GM12878 (cell line): ENCODE data around the gene PIGL. TPM values are rescaled to one million over a fixed set of nuclear protein-coding genes. Genes with fewer than 3 reads are reported as not detected.

Experiments
- ATAC-seq: fragments of 200-7000 bp; cut with Tn5 transposase; 3 replicates; pipeline ENCODE4 v1.9.1; 2020; ENCODE audit warnings: mild to moderate bottlenecking, moderate library complexity
- BruUV-seq: library from RNA; stranded (reverse); fragments of 400-500 nt; replicated peaks from 2 replicates; lab custom pipeline; 2021; lab: Mats Ljungman, UMichigan
- CTCF ChIA-PET: fragments of 300-600 bp; sonication (Branson Sonifier 250); formaldehyde crosslinking; extraction: SDS; loops from one replicate; lab custom pipeline; 2021; ENCODE audit warnings: inconsistent platforms; lab: Yijun Ruan, JAX
- POLR2A ChIA-PET: fragments of 350-600 bp; formaldehyde crosslinking; extraction: SDS; loops from one replicate; lab custom pipeline; 2021; ENCODE audit warnings: inconsistent platforms; lab: Charles Lee
- RAD21 ChIA-PET: fragments of 300-600 bp; sonication (Branson Sonifier 250); formaldehyde crosslinking; loops from one replicate; lab custom pipeline; 2023; ENCODE audit warnings: antibody characterized with exemption; ENCODE audit not compliant: unreplicated experiment; lab: Charles Lee
- SMC1A ChIA-PET: fragments of 300-600 bp; sonication (Branson Sonifier 250); formaldehyde crosslinking; loops from one replicate; lab custom pipeline; 2023; ENCODE audit not compliant: unreplicated experiment, uncharacterized antibody; lab: Charles Lee
- DNase-seq: peaks from one replicate; pipeline ENCODE4 v3.0.0-alpha.2; 2011; ENCODE audit warnings: low read depth, low spot score
- FAIRE-seq: peaks from 3 replicates; lab custom pipeline; 2011; peaks lifted over from hg19 to GRCh38; lab: Jason Lieb, UNC
- H2AFZ ChIP-seq: 2 replicates; pipeline ENCODE4 v1.6.0; 2011; ENCODE audit warnings: low read depth, low read length, control low read depth; ENCODE audit not compliant: control insufficient read depth
- H3K27ac ChIP-seq: 2 replicates; pipeline ENCODE4 v1.5.1; 2011; ENCODE audit warnings: control low read depth; ENCODE audit not compliant: control insufficient read depth, insufficient read depth
- H3K27me3 ChIP-seq, 2 experiments: replicated peaks in 1 of 2; 2 replicates each; pipeline versions ENCODE4 v1.6.0 to v1.6.1; 2011; ENCODE audit warnings: low read length in 1 of 2; ENCODE audit not compliant: control insufficient read depth in 2 of 2, insufficient read depth in 2 of 2
- H3K36me3 ChIP-seq, 2 experiments: 2 replicates each; pipeline ENCODE4 v1.5.1; 2011; ENCODE audit warnings: low read length in 1 of 2; ENCODE audit not compliant: control insufficient read depth in 2 of 2, insufficient read depth in 2 of 2
- H3K4me1 ChIP-seq: 2 replicates; pipeline ENCODE4 v1.6.1; 2011; ENCODE audit warnings: mild to moderate bottlenecking, low read length, moderate library complexity, mixed read lengths; ENCODE audit not compliant: control insufficient read depth, insufficient read depth
- H3K4me2 ChIP-seq: 2 replicates; pipeline ENCODE4 v1.6.0; 2011; ENCODE audit warnings: control low read depth; ENCODE audit not compliant: control insufficient read depth, insufficient read depth
- H3K4me3 ChIP-seq: fragments of 200-600 bp; sonication (generic); 2 replicates; pipeline ENCODE4 v1.5.1; 2016
- H3K79me2 ChIP-seq: 2 replicates; pipeline ENCODE4 v1.6.0; 2011; ENCODE audit warnings: low read length; ENCODE audit not compliant: control insufficient read depth, insufficient read depth
- H3K9ac ChIP-seq: 2 replicates; pipeline ENCODE4 v1.8.0; 2011; ENCODE audit warnings: low read length, control low read depth, mixed read lengths; ENCODE audit not compliant: control insufficient read depth, insufficient read depth
- H3K9me3 ChIP-seq: replicated peaks from 3 replicates; pipeline ENCODE4 v1.5.1; 2011; ENCODE audit warnings: mild to moderate bottlenecking, low read length; ENCODE audit not compliant: control insufficient read depth, insufficient read depth
- H4K20me1 ChIP-seq: 2 replicates; pipeline ENCODE4 v1.6.0; 2011; ENCODE audit not compliant: control insufficient read depth, insufficient read depth
- BCL11A ChIP-seq: IDR thresholded peaks from 2 replicates; pipeline ENCODE4 v1.6.1; 2011; ENCODE audit warnings: low read depth, low read length
- CBX5 ChIP-seq: sonication (generic); IDR thresholded peaks from 2 replicates; pipeline ENCODE4 v1.6.1; 2016; ENCODE audit warnings: low read depth, moderate library complexity, mild to moderate bottlenecking, inconsistent platforms
- CREB1 ChIP-seq: IDR thresholded peaks from 2 replicates; pipeline ENCODE4 v1.6.1; 2012; ENCODE audit warnings: low read depth, mild to moderate bottlenecking, inconsistent platforms
- IRF5 ChIP-seq: fragments of 450-650 bp; IDR thresholded peaks from 2 replicates; pipeline ENCODE4 v1.6.1; 2017; ENCODE audit warnings: borderline replicate concordance
- MYC ChIP-seq: IDR thresholded peaks from 2 replicates; pipeline ENCODE4 v1.6.1; 2011; ENCODE audit warnings: mild to moderate bottlenecking, low read length, moderate library complexity, inconsistent platforms; ENCODE audit not compliant: insufficient read depth, insufficient replicate concordance, insufficient read length, severe bottlenecking
- NFIC ChIP-seq: IDR thresholded peaks from 2 replicates; pipeline ENCODE4 v1.6.1; 2012; ENCODE audit warnings: low read depth, mild to moderate bottlenecking, inconsistent platforms, low read length, moderate library complexity
- NFYA ChIP-seq: IDR thresholded peaks from 2 replicates; pipeline ENCODE4 v1.6.1; 2011; ENCODE audit warnings: low read depth, mild to moderate bottlenecking, low read length, improper control_type of control experiment, borderline replicate concordance
- NRF1 ChIP-seq: conservative IDR thresholded peaks from 2 replicates; pipeline ENCODE4 v1.6.1; 2011; ENCODE audit warnings: mild to moderate bottlenecking, low read depth, low read length, improper control_type of control experiment
- RUNX3 ChIP-seq: IDR thresholded peaks from 2 replicates; pipeline ENCODE4 v1.6.1; 2012; ENCODE audit warnings: low read length, inconsistent platforms
- SMAD5 ChIP-seq: IDR thresholded peaks from 2 replicates; pipeline ENCODE4 v1.6.1; 2016; ENCODE audit warnings: antibody characterized with exemption, low read depth
- TCF7 ChIP-seq: IDR thresholded peaks from 2 replicates; pipeline ENCODE4 v1.6.1; 2014; ENCODE audit warnings: antibody characterized with exemption, borderline replicate concordance
- YY1 ChIP-seq: IDR thresholded peaks from 2 replicates; pipeline ENCODE4 v1.6.1; 2011; ENCODE audit warnings: low read depth, mild to moderate bottlenecking, low read length
- ZNF622 ChIP-seq: fragments of 450-650 bp; IDR thresholded peaks from 2 replicates; pipeline ENCODE4 v1.6.1; 2017; ENCODE audit warnings: mild to moderate bottlenecking, inconsistent platforms
- WGBS: methylation state at CpG from one replicate; pipeline ENCODE4 v1.1.6; 2016; ENCODE audit warnings: low lambda C conversion rate; ENCODE audit not compliant: insufficient replicate concordance, insufficient coverage; ENCODE audit errors: missing lambda C conversion rate; 5-methylcytosine and 5-hydroxymethylcytosine counted together
- in situ Hi-C: fragments of 300-500 bp; cut with MboI; formaldehyde crosslinking; loops from 9 replicates; pipeline ENCODE4 v1.14.3; 2018; ENCODE audit warnings: mixed read lengths
- intact Hi-C: fragments of 100-400 bp; cut with micrococcal nuclease; formaldehyde crosslinking; loops from one replicate; pipeline ENCODE4 v1.14.2; 2022; ENCODE audit not compliant: unreplicated experiment
- polyA plus RNA-seq, 11 experiments: library from polyadenylated mRNA; depleted of rRNA in 4 of 11; unstranded in 6 of 11; stranded (reverse) in 5 of 11; fragments of >200 nt; fragmentation: Nextera tagmentation in 4 of 11; fragmentation: Illumina TruSeq in 1 of 11; extraction: Ambion mirVana in 4 of 11; extraction: Trizol in 1 of 11; gene quantifications; 1 replicate in 1 of 11; 2 replicates in 10 of 11; pipeline versions ENCODE4 v1.2.1 to v1.2.3, GENCODE V29; 2011 to 2016; ENCODE audit warnings: inconsistent platforms in 2 of 11, missing spikeins in 2 of 11, low read depth in 1 of 11
- total RNA-seq, 4 experiments: library from RNA; depleted of rRNA in 3 of 4; stranded (reverse); fragments of >200 nt in 3 of 4; fragmentation: Illumina TruSeq in 1 of 4; extraction: Trizol in 1 of 4; gene quantifications; 2 replicates each; pipeline versions ENCODE4 v1.2.1 to v1.2.3, GENCODE V29; 2013 to 2021
- TF ChIP-seq, protein P1 (sequence below): IDR thresholded peaks from 2 replicates; pipeline ENCODE4 v1.6.1; 2011; ENCODE audit warnings: low read depth, mild to moderate bottlenecking, low read length, moderate library complexity, borderline replicate concordance; ENCODE audit errors: extremely low read depth

PIGL gene
- total and polyA plus RNA-seq, 10 of the 15 experiments (the other 5 are each of a cell fraction or from before 2014, with no cell fraction given) = 25.9 to 52.5 (median 30.2) TPM

DNA sequence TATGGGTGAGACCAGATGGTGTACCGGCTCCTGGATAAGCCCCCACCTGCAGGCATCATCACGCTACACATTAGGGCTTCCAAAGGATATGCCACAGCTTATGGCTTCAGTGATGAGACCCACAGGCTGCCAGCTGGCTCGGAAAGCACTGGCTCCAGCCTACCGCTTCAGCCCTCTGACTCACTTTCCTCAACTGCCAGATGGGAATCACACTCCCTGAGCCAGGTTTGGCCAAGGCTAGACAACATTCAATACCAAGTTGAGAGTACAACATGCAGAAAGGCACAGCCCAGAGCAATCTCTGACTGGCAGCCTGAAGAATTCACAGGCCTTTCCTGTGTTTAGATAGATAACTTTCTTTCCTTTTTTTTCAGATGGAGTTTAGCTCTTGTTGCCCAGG lies 126.0 kb downstream of the PIGL start (continued):
- TF ChIP-seq IRF5 (no peak), MYC (no peak), TCF7 (no peak)

DNA sequence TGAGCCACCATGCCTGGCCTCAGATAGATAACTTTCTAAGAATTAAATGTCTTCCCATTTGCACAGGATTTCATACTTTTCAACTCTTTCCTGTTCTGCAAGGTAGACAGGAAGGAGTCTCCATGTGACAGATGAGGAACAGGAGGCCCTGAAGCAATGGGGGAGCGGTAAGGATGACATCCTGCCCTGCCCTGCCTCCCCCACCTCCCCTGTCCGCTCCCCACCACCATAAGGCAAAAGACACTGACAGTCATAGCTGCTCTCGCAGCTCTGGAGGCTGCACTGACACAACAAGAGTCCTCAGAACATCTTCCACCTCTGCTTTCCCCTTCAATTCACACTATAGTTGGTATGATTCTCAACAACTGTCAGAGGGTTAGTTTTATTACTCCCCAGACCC lies 126.6 kb downstream of the PIGL start:
- no peaks in the 10 kb centered on the region for H3K27me3 ChIP-seq
- no peak for TF ChIP-seq SMAD5
- TF ChIP-seq NFIC = no peak
- TF ChIP-seq YY1 = no peak
- TF ChIP-seq CREB1 = no peak
- TF ChIP-seq NFYA = no peak
- TF ChIP-seq CBX5 = no peak
- TF ChIP-seq, protein P1, sequence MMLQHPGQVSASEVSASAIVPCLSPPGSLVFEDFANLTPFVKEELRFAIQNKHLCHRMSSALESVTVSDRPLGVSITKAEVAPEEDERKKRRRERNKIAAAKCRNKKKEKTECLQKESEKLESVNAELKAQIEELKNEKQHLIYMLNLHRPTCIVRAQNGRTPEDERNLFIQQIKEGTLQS = no peak
- TF ChIP-seq RUNX3 = no peak
- no peak for TF ChIP-seq ZNF622
- no peak for TF ChIP-seq BCL11A
- no peak for TF ChIP-seq NRF1
- TF ChIP-seq, all 136 proteins: peak for 0
- WGBS = 97% methylated on average over 3 of the region's 3 CpGs
- no peak overlapping the region for H3K27ac ChIP-seq
- H3K36me3 ChIP-seq = peaks cover 4 to 8% of the 10 kb centered on the region in 2 experiments; a peak in 3 of 4 replicates
- ATAC-seq = no peak
- no peak overlapping the region for H3K9ac ChIP-seq
- CTCF ChIA-PET = no interaction called here
- H3K4me3 ChIP-seq = no peak overlapping the region
- no peak overlapping the region for H3K4me2 ChIP-seq
- no peaks in the 10 kb centered on the region for H3K79me2 ChIP-seq
- RAD21 ChIA-PET = no interaction called here
- no peaks in the 10 kb centered on the region for H3K9me3 ChIP-seq
- SMC1A ChIA-PET = interaction anchor here (0.8 to 1.3 kb wide), 3 partner anchors 8 to 126 kb away, joined by 3 to 4 read pairs (median 3); no protein-coding TSS in a partner anchor
- DNase-seq = no peak
- H2AFZ ChIP-seq = no peak overlapping the region
- H3K4me1 ChIP-seq = no peaks in the 10 kb centered on the region
- H4K20me1 ChIP-seq = no peaks in the 10 kb centered on the region
- in situ Hi-C loops (no loop called here), intact Hi-C loops (no loop called here)
- FAIRE-seq = no peak
- no TSS peak for BruUV-seq
- POLR2A ChIA-PET = no interaction called here
